Activated T-helper 1 cell treated with anti-CD3 and anti-CD28 coated beads, Interleukin-12 subunit alpha, Interleukin-12 subunit beta, Interleukin-2, Interleukin-4 antibody, amounts not matched to agents 30 ng/mL and 10 ng/mL and 1 ng/mL, durations not matched to agents 14 hours and 24 hours and 36 hours (primary cell): Measurements from ENCODE around the gene CCSAP. TPM values are rescaled to one million over a fixed set of nuclear protein-coding genes. Genes with fewer than 3 reads are reported as not detected.

Source experiments
- DNase-seq: peaks from one replicate; pipeline ENCODE4 v3.0.0; 2021; ENCODE audit warnings: low spot score
- H3K27ac Mint-ChIP-seq: one replicate; pipeline ENCODE4 v1.8.0; 2021; ENCODE audit warnings: mild to moderate bottlenecking, mixed read lengths
- H3K27me3 Mint-ChIP-seq: one replicate; pipeline ENCODE4 v1.8.0; 2022; ENCODE audit warnings: mild to moderate bottlenecking, moderate library complexity, mixed read lengths; ENCODE audit not compliant: insufficient read depth
- H3K36me3 Mint-ChIP-seq: one replicate; pipeline ENCODE4 v1.8.0; 2021; ENCODE audit warnings: low read depth, mixed read lengths
- H3K4me1 Mint-ChIP-seq: one replicate; pipeline ENCODE4 v1.8.0; 2021; ENCODE audit warnings: low read depth, mixed read lengths
- H3K4me3 Mint-ChIP-seq: one replicate; pipeline ENCODE4 v1.8.0; 2021; ENCODE audit warnings: mild to moderate bottlenecking, moderate library complexity, mixed read lengths
- H3K9me3 Mint-ChIP-seq: one replicate; pipeline ENCODE4 v1.8.0; 2021; ENCODE audit warnings: mixed read lengths
- intact Hi-C: fragments of 100-400 bp; cut with micrococcal nuclease; formaldehyde crosslinking; loops from one replicate; pipeline ENCODE4 v1.15.1; 2024
- total RNA-seq: library from RNA; stranded (reverse); gene quantifications from 2 replicates; pipeline ENCODE4 v1.2.3, GENCODE V29; 2022

The CCSAP gene
- total RNA-seq, 1 donor from 2014 or later = 11.9 TPM

- H3K9me3 Mint-ChIP-seq = peaks cover 8% of the 10 kb centered on the region
- peaks cover 44% of the 10 kb centered on the region for H3K36me3 Mint-ChIP-seq
- peaks cover 41% of the 10 kb centered on the region for H3K4me1 Mint-ChIP-seq
- H3K4me3 Mint-ChIP-seq = no peak overlapping the region
- H3K27me3 Mint-ChIP-seq = no peaks in the 10 kb centered on the region
- intact Hi-C loops = loop anchor here (1.0 to 2.0 kb wide), 4 partner anchors 15 to 256 kb away; partner anchors contain the start of genes CCSAP and RAB4A
- H3K27ac Mint-ChIP-seq = peak overlapping the region; percentile 16
- no peak for DNase-seq
Measured at GRCh38 chr1:229286099-229286766, 56.6 kb downstream of the CCSAP start.

- H3K27ac Mint-ChIP-seq = peak overlapping the region; percentile 7
- no peak overlapping the region for H3K4me3 Mint-ChIP-seq
- H3K36me3 Mint-ChIP-seq = peaks cover 36% of the 10 kb centered on the region
- H3K27me3 Mint-ChIP-seq = no peaks in the 10 kb centered on the region
- DNase-seq = no peak
- intact Hi-C loops = no loop called here
- no peaks in the 10 kb centered on the region for H3K9me3 Mint-ChIP-seq
- peaks cover 49% of the 10 kb centered on the region for H3K4me1 Mint-ChIP-seq
Measured at GRCh38 chr1:229285440-229285839, 57.4 kb downstream of the CCSAP start.

DNA sequence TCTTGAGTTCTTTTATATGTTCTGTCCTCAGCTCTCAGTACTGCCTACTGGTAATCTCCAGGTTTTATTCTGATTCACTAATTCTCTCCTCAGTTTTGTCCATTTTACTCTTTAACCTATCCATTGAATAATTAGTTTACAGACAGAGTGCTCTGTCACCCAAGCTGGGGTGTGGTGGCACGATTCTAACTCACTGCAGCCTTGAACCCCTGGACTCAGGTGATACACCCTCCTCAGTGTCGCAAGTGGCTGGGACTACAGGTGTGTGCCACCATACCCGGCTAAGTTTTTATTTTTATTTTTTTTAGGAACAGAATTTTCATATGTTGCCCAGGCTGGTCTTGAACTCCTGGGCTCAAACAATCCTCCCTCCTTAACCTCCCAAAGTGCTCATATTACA lies 58.0 kb downstream of the CCSAP start:
- Mint-ChIP-seq H3K27ac (no peak overlapping the region), H3K9me3 (no peaks in the 10 kb centered on the region), H3K4me1 (peaks cover 50% of the 10 kb centered on the region), H3K36me3 (peaks cover 32% of the 10 kb centered on the region), H3K4me3 (no peak overlapping the region), H3K27me3 (no peaks in the 10 kb centered on the region)
- intact Hi-C loops = no loop called here
- DNase-seq = no peak

- H3K27ac Mint-ChIP-seq = no peak overlapping the region
- H3K4me1 Mint-ChIP-seq = peaks cover 50% of the 10 kb centered on the region
- no peak overlapping the region for H3K4me3 Mint-ChIP-seq
- no peak for DNase-seq
- no peaks in the 10 kb centered on the region for H3K9me3 Mint-ChIP-seq
- H3K27me3 Mint-ChIP-seq = no peaks in the 10 kb centered on the region
- H3K36me3 Mint-ChIP-seq = peaks cover 21% of the 10 kb centered on the region
- intact Hi-C loops = no loop called here
Measured at GRCh38 chr1:229283183-229283611, 59.6 kb downstream of the CCSAP start.

DNA sequence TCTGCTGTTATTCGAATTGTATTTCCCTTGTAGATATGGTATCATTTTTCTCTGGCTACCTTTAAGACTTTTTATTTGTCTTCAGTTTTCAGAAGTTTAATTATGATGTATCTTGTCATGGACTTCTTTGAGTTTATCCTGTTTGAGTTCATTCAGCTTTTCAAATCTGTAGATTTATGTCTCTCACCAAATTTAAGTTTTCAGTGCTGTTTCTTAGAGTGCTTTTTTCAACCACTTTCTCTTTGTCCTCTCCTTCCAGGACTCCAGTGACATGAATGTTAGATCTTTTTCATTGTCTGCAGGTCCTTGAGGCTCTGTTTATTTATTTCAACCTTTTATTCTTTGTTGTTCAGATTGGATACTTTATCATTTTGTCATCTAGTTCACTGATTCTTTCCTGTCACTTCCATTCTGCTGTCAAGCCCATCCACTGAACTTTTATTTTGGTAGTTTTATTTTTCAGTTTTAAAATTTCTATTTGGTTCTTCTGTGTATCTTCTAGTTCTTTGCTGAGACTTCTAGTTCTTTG lies 60.5 kb downstream of the CCSAP start:
- Mint-ChIP-seq H3K27me3 (no peaks in the 10 kb centered on the region), H3K4me1 (peaks cover 46% of the 10 kb centered on the region), H3K9me3 (no peaks in the 10 kb centered on the region), H3K36me3 (peaks cover 18% of the 10 kb centered on the region), H3K27ac (no peak overlapping the region), H3K4me3 (no peak overlapping the region)
- intact Hi-C loops = no loop called here
- no peak for DNase-seq

DNA sequence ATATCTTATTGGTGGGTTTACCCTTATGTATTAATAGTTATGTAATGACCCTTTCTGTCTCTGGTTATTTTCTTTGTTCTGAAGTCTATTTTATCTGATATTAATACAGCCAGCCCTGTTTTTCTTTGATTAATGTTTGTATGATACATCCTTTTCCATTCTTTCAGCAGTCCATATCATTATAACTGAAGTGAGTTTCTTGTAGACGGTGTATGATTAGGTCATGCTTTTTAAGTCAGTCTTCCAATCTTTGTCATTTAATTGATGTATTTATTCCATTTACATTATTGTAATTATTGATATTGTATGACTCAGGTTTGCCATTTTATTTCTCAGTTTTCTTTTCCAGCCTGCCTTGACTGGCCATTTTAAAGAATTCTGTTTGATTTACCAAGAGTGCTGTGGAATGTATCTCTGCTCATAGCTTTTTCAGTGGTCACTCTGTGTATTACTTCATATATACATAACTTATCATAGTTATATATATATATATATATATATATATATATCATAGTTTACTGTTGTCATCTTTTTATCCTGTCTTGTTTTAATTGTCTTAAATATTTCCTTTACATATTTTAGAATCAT lies 61.4 kb downstream of the CCSAP start:
- Mint-ChIP-seq H3K27ac (no peak overlapping the region), H3K36me3 (peaks cover 12% of the 10 kb centered on the region), H3K27me3 (no peaks in the 10 kb centered on the region), H3K4me1 (peaks cover 37% of the 10 kb centered on the region), H3K4me3 (no peak overlapping the region), H3K9me3 (no peaks in the 10 kb centered on the region)
- no peak for DNase-seq
- intact Hi-C loops = loop anchor here (1.0 kb wide), 1 partner anchor 9 kb away; no protein-coding TSS in a partner anchor

GRCh38 chr1:229280921-229281320 lies 61.9 kb downstream of the CCSAP start:
- H3K27me3 Mint-ChIP-seq = no peaks in the 10 kb centered on the region
- peaks cover 32% of the 10 kb centered on the region for H3K4me1 Mint-ChIP-seq
- DNase-seq = no peak
- intact Hi-C loops = loop anchor here (1.0 kb wide), 1 partner anchor 9 kb away; no protein-coding TSS in a partner anchor
- H3K27ac Mint-ChIP-seq = no peak overlapping the region
- H3K36me3 Mint-ChIP-seq = peaks cover 11% of the 10 kb centered on the region
- H3K4me3 Mint-ChIP-seq = no peak overlapping the region
- no peaks in the 10 kb centered on the region for H3K9me3 Mint-ChIP-seq

- Mint-ChIP-seq H3K4me1 (peaks cover 27% of the 10 kb centered on the region), H3K9me3 (no peaks in the 10 kb centered on the region), H3K36me3 (peaks cover 11% of the 10 kb centered on the region), H3K27me3 (no peaks in the 10 kb centered on the region), H3K4me3 (no peak overlapping the region), H3K27ac (no peak overlapping the region)
- intact Hi-C loops = no loop called here
- DNase-seq = no peak
Measured at GRCh38 chr1:229280037-229280828, 62.6 kb downstream of the CCSAP start.

GRCh38 chr1:229279242-229279641 lies 63.6 kb downstream of the CCSAP start:
- H3K4me3 Mint-ChIP-seq = no peak overlapping the region
- H3K9me3 Mint-ChIP-seq = no peaks in the 10 kb centered on the region
- H3K36me3 Mint-ChIP-seq = peaks cover 11% of the 10 kb centered on the region
- H3K4me1 Mint-ChIP-seq = peaks cover 23% of the 10 kb centered on the region
- intact Hi-C loops = no loop called here
- no peaks in the 10 kb centered on the region for H3K27me3 Mint-ChIP-seq
- DNase-seq = no peak
- H3K27ac Mint-ChIP-seq = no peak overlapping the region

- Mint-ChIP-seq H3K4me3 (no peak overlapping the region), H3K36me3 (peaks cover 11% of the 10 kb centered on the region), H3K4me1 (peaks cover 24% of the 10 kb centered on the region), H3K27me3 (no peaks in the 10 kb centered on the region), H3K27ac (no peak overlapping the region), H3K9me3 (no peaks in the 10 kb centered on the region)
- intact Hi-C loops = no loop called here
- DNase-seq = no peak
Measured at GRCh38 chr1:229278120-229278741, 64.6 kb downstream of the CCSAP start.

DNA sequence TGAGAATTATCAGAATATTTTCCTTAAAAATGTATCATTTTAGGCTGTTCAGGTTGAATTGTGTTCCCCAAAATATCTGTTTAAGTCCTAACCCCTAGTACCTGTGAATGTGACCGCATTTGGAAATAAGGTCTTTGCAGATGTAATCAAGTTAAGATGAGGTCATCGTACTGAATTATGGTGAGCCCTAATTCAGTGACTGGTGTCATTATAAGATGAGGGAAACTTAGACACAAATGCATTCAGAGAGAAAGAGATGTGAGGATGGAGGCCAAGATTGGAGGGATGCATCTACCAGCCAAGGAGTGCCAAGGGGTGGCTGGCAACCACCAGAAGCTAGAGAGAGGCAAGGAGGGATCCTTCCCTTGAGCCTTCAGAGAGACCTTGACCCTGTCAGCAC lies 67.8 kb downstream of the CCSAP start:
- no peaks in the 10 kb centered on the region for H3K9me3 Mint-ChIP-seq
- H3K36me3 Mint-ChIP-seq = peaks cover 5% of the 10 kb centered on the region
- intact Hi-C loops = no loop called here
- H3K4me3 Mint-ChIP-seq = no peak overlapping the region
- H3K27ac Mint-ChIP-seq = no peak overlapping the region
- peaks cover 2% of the 10 kb centered on the region for H3K27me3 Mint-ChIP-seq
- peaks cover 19% of the 10 kb centered on the region for H3K4me1 Mint-ChIP-seq
- no peak for DNase-seq

- H3K4me1 Mint-ChIP-seq = peaks cover 19% of the 10 kb centered on the region
- no peak for DNase-seq
- H3K4me3 Mint-ChIP-seq = no peak overlapping the region
- intact Hi-C loops = loop anchor here (5.0 kb wide), 2 partner anchors 209 to 354 kb away; partner anchors contain the start of genes TAF5L and URB2
- peaks cover 5% of the 10 kb centered on the region for H3K36me3 Mint-ChIP-seq
- peaks cover 2% of the 10 kb centered on the region for H3K27me3 Mint-ChIP-seq
- no peak overlapping the region for H3K27ac Mint-ChIP-seq
- no peaks in the 10 kb centered on the region for H3K9me3 Mint-ChIP-seq
Measured at GRCh38 chr1:229273507-229274232, 69.2 kb downstream of the CCSAP start.
